ENCODE data around the gene MCOLN2. TPM values are rescaled to one million over a fixed set of nuclear protein-coding genes. Genes with fewer than 3 reads are reported as not detected.

Gene MCOLN2
- total and polyA plus RNA-seq, 2 of the 13 experiments (the other 11 are each of a cell fraction or from before 2014, with no cell fraction given), result not detected

DNA sequence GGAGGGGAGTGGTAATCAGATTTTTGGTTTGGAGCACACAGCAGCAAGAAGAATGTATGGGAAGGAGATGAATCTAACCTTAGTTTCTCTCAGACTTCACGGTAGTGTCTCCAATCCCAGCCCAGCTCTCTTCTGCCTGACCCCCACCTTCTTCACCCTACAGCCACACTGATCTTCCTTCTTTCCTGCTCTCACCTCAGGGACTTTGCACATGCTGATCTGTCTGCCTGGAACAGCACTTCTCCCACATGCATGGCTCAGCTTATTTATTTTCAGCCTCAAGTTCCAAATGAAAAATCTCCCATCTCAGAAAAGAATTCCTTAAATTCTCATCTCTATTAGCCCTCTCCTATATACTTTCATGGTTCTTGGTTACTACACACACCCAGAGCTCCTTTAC lies 55.1 kb downstream of the MCOLN2 start:
- DNase-seq (ENCODE audit: low spot score) (no peak), ATAC-seq (no peak), FAIRE-seq (no peak)
- intact Hi-C loops (cut with micrococcal nuclease; ENCODE audit: unreplicated experiment), result loop anchor here (10.0 kb wide), 1 partner anchor 163 kb away; no protein-coding TSS in a partner anchor
- WGBS (ENCODE audit: low lambda C conversion rate), result 43% methylated on average over 1 of the region's 1 CpG
- H2AFZ ChIP-seq (ENCODE audit: low read length), result no peak overlapping the region
- no TSS peak for BruUV-seq (replicated peaks)
- no peak overlapping the region for H3K27ac ChIP-seq (ENCODE audit: extremely low read length, insufficient read depth, low read length)
- ChIA-PET POLR2A (no interaction called here), CTCF (ENCODE audit: low intra/inter-chr PET ratio, low total read pairs) (no interaction called here)
- no peaks in the 10 kb centered on the region for H3K79me2 ChIP-seq (ENCODE audit: insufficient read depth, low read length)
- H3K4me2 ChIP-seq (ENCODE audit: low read depth, low read length), result no peak overlapping the region
- no peak overlapping the region for H3K9ac ChIP-seq (ENCODE audit: insufficient read depth, low read depth, low read length)
- peaks cover 5% of the 10 kb centered on the region for H3K4me1 ChIP-seq (ENCODE audit: insufficient read depth, low read length)
- H3K9me3 ChIP-seq (ENCODE audit: low read length), result no peaks in the 10 kb centered on the region
- no peaks in the 10 kb centered on the region for H3K36me3 ChIP-seq (replicated peaks in 1 of 2; ENCODE audit: control insufficient read depth in 1 of 2, insufficient read depth in 2 of 2, low read length in 2 of 2)
- H3K27me3 ChIP-seq (ENCODE audit: control insufficient read depth in 1 of 2, insufficient read depth in 2 of 2, low read length in 2 of 2), result peaks cover 0 to 25% of the 10 kb centered on the region in 2 experiments; a peak in 2 of 5 replicates
- no peaks in the 10 kb centered on the region for H4K20me1 ChIP-seq (ENCODE audit: insufficient read depth, low read length)
- in situ Hi-C loops (cut with HindIII; ENCODE audit: extremely low pct_ligation_motif_present, low pct_unique_long_range_greater_than_20kb), result loop anchor here (5.0 kb wide), 1 partner anchor 315 kb away; the partner anchor contains the start of gene C1orf52
- H3K4me3 ChIP-seq (replicated peaks in 1 of 3; ENCODE audit: insufficient read depth in 1 of 3, low read depth in 2 of 3, low read length in 3 of 3), result no peak overlapping the region
- TF ChIP-seq ZFP90 (CRISPR knock-in tag; IDR thresholded peaks at IDR 0.05; ENCODE audit: borderline replicate concordance) (no peak), PHF8 (CRISPR knock-in tag; IDR thresholded peaks at IDR 0.05) (no peak)

DNA sequence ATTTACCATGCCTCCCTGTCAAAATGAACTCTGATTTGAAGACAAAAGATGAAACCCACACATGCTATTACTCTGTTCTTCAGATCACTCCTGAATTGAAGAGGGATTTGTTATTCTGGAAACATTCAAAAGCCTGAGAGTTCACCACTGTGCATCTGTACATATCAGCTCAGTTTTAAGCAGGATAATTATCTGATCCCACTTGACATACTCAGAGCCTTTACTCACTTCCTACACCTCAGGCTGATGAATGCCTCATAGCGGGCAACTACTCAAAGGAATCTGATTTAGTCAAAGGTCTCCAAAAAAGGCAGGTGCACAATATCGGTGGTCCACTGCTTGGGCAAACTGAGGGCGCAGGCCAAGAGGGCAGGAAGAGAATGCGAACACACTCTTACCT lies 56.4 kb downstream of the MCOLN2 start:
- Histone ChIP-seq H3K9ac (ENCODE audit: insufficient read depth, low read depth, low read length) (no peak overlapping the region), H4K20me1 (ENCODE audit: insufficient read depth, low read length) (no peaks in the 10 kb centered on the region), H2AFZ (ENCODE audit: low read length) (no peak overlapping the region), H3K4me1 (ENCODE audit: insufficient read depth, low read length) (no peaks in the 10 kb centered on the region), H3K4me2 (ENCODE audit: low read depth, low read length) (no peak overlapping the region), H3K4me3 (replicated peaks in 1 of 3; ENCODE audit: insufficient read depth in 1 of 3, low read depth in 2 of 3, low read length in 3 of 3) (no peak overlapping the region), H3K9me3 (ENCODE audit: low read length) (no peaks in the 10 kb centered on the region), H3K27me3 (ENCODE audit: control insufficient read depth in 1 of 2, insufficient read depth in 2 of 2, low read length in 2 of 2) (peaks cover 0 to 25% of the 10 kb centered on the region in 2 experiments; a peak in 2 of 5 replicates), H3K79me2 (ENCODE audit: insufficient read depth, low read length) (no peaks in the 10 kb centered on the region), H3K27ac (ENCODE audit: extremely low read length, insufficient read depth, low read length) (no peak overlapping the region), H3K36me3 (replicated peaks in 1 of 2; ENCODE audit: control insufficient read depth in 1 of 2, insufficient read depth in 2 of 2, low read length in 2 of 2) (no peaks in the 10 kb centered on the region)
- FAIRE-seq (no peak), ATAC-seq (no peak), DNase-seq (ENCODE audit: low spot score) (no peak)
- in situ Hi-C loops (cut with HindIII; ENCODE audit: extremely low pct_ligation_motif_present, low pct_unique_long_range_greater_than_20kb) (loop anchor here (5.0 kb wide), 1 partner anchor 317 kb away; the partner anchor contains the start of gene C1orf52), intact Hi-C loops (cut with micrococcal nuclease; ENCODE audit: unreplicated experiment) (loop anchor here (10.0 kb wide), 1 partner anchor 164 kb away; no protein-coding TSS in a partner anchor)
- BruUV-seq (replicated peaks), result no TSS peak
- WGBS (ENCODE audit: low lambda C conversion rate), result 62% methylated on average over 4 of the region's 4 CpGs
- CTCF ChIA-PET (ENCODE audit: low intra/inter-chr PET ratio, low total read pairs), result no interaction called here
- POLR2A ChIA-PET, result no interaction called here
- TF ChIP-seq TCF7 (IDR thresholded peaks at IDR 0.05; ENCODE audit: low read depth) (no peak), ZNF557 (CRISPR knock-in tag; IDR thresholded peaks at IDR 0.05) (no peak), ZC3H13 (CRISPR knock-in tag; IDR thresholded peaks at IDR 0.05) (no peak), ZSCAN30 (CRISPR knock-in tag; IDR thresholded peaks at IDR 0.05) (no peak), ZNF773 (CRISPR knock-in tag; IDR thresholded peaks at IDR 0.05; ENCODE audit: borderline replicate concordance) (no peak), HOXA3 (CRISPR knock-in tag; IDR thresholded peaks at IDR 0.05) (no peak), CCAR2 (optimal IDR thresholded peaks at IDR 0.05; ENCODE audit: low read depth, low read length) (no peak), ZNF772 (CRISPR knock-in tag; IDR thresholded peaks at IDR 0.05) (no peak), ZNF136 (CRISPR knock-in tag; IDR thresholded peaks at IDR 0.05; ENCODE audit: low read depth) (no peak), CAMTA2 (CRISPR knock-in tag; IDR thresholded peaks at IDR 0.05; ENCODE audit: borderline replicate concordance) (no peak), RAD51 (IDR thresholded peaks at IDR 0.05; ENCODE audit: borderline replicate concordance) (no peak), XRCC5 (optimal IDR thresholded peaks at IDR 0.05; ENCODE audit: low read length) (no peak), CENPX (CRISPR knock-in tag; IDR thresholded peaks at IDR 0.05) (no peak), HOXA7 (CRISPR knock-in tag; IDR thresholded peaks at IDR 0.05) (no peak), GLI4 (CRISPR knock-in tag; IDR thresholded peaks at IDR 0.05; ENCODE audit: borderline replicate concordance) (no peak)
- TF ChIP-seq, protein P1, sequence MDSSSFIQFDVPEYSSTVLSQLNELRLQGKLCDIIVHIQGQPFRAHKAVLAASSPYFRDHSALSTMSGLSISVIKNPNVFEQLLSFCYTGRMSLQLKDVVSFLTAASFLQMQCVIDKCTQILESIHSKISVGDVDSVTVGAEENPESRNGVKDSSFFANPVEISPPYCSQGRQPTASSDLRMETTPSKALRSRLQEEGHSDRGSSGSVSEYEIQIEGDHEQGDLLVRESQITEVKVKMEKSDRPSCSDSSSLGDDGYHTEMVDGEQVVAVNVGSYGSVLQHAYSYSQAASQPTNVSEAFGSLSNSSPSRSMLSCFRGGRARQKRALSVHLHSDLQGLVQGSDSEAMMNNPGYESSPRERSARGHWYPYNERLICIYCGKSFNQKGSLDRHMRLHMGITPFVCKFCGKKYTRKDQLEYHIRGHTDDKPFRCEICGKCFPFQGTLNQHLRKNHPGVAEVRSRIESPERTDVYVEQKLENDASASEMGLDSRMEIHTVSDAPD (CRISPR knock-in tag; IDR thresholded peaks at IDR 0.05), result no peak
- TF ChIP-seq, protein P2, sequence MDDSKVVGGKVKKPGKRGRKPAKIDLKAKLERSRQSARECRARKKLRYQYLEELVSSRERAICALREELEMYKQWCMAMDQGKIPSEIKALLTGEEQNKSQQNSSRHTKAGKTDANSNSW (CRISPR knock-in tag; IDR thresholded peaks at IDR 0.05; ENCODE audit: borderline replicate concordance), result no peak

All from HepG2 (cell line).